Stimulated activated naive CD4-positive, alpha-beta T cell (primary cell): Measurements from ENCODE around the gene SOX13.

ENCODE experiments used
- DNase-seq, 6 experiments: peaks; one replicate each; lab custom pipeline; 2025; lab: John Stamatoyannopoulos, UW

The SOX13 gene

GRCh38 chr1:204065174-204065985, 7.5 kb upstream of the SOX13 start:
- DNase-seq = no peak

GRCh38 chr1:204065986-204066300, 7.0 kb upstream of the SOX13 start:
- DNase-seq = no peak

GRCh38 chr1:204067935-204068334, 5.0 kb upstream of the SOX13 start:
- no peak for DNase-seq

GRCh38 chr1:204069887-204070286, 3.0 kb upstream of the SOX13 start:
- DNase-seq = no peak

- DNase-seq = no peak
Measured at GRCh38 chr1:204070895-204071294, 2.0 kb upstream of the SOX13 start.

- DNase-seq = no peak
Measured at GRCh38 chr1:204073837-204074273, 940 bp downstream of the SOX13 start.

GRCh38 chr1:204074274-204075138, 1.6 kb downstream of the SOX13 start:
- no peak for DNase-seq

GRCh38 chr1:204075139-204075521, 2.2 kb downstream of the SOX13 start:
- DNase-seq = no peak

- DNase-seq = no peak
Measured at GRCh38 chr1:204075890-204076846, 3.3 kb downstream of the SOX13 start.

GRCh38 chr1:204076891-204077290, 4.0 kb downstream of the SOX13 start:
- DNase-seq = no peak

GRCh38 chr1:204077979-204078696, 5.2 kb downstream of the SOX13 start:
- DNase-seq = no peak

GRCh38 chr1:204079608-204079999, 6.7 kb downstream of the SOX13 start:
- no peak for DNase-seq

- no peak for DNase-seq
Measured at GRCh38 chr1:204080163-204080903, 7.4 kb downstream of the SOX13 start.

GRCh38 chr1:204081164-204081790, 8.4 kb downstream of the SOX13 start:
- no peak for DNase-seq

GRCh38 chr1:204081791-204082513, 9.0 kb downstream of the SOX13 start:
- DNase-seq = no peak

- DNase-seq = no peak
Measured at GRCh38 chr1:204083491-204083890, 10.6 kb downstream of the SOX13 start.

- no peak for DNase-seq
Measured at GRCh38 chr1:204084247-204084772, 11.4 kb downstream of the SOX13 start.

GRCh38 chr1:204085876-204086275, 13.0 kb downstream of the SOX13 start:
- no peak for DNase-seq

GRCh38 chr1:204087181-204087892, 14.4 kb downstream of the SOX13 start:
- no peak for DNase-seq
